ENCODE measurements around the gene BLNK. TPM values are rescaled to one million over a fixed set of nuclear protein-coding genes. Genes with fewer than 3 reads are reported as not detected.

Gene BLNK
- total RNA-seq, 4 donors from 2014 or later, result 0.27 to 2.4 (median 1.6) TPM

GRCh38 chr10:96252730-96253129 is 18.6 kb downstream of the BLNK start:
- Histone ChIP-seq H3K4me1 (peaks cover 0 to 2% (median 0%) of the 10 kb centered on the region in 3 donors), H3K27ac (no peak overlapping the region), H3K36me3 (no peaks in the 10 kb centered on the region), H3K27me3 (no peaks in the 10 kb centered on the region), H3K4me3 (no peak overlapping the region), H3K9me3 (no peaks in the 10 kb centered on the region)
- WGBS, 2 donors (ENCODE audit: low coverage in 1 of 2), result 83 to 100% methylated on average over 1 to 3 of the region's 5 CpGs
- ATAC-seq, result no peak
- TF ChIP-seq CTCF (IDR thresholded peaks at IDR 0.05), result no peak
- TF ChIP-seq POLR2AphosphoS5 (IDR thresholded peaks at IDR 0.05), result no peak
- no peak for TF ChIP-seq EP300 (IDR thresholded peaks at IDR 0.05)
- no peak for TF ChIP-seq POLR2A (IDR thresholded peaks at IDR 0.05)

- no peak for TF ChIP-seq CTCF (IDR thresholded peaks at IDR 0.05)
- TF ChIP-seq POLR2A (IDR thresholded peaks at IDR 0.05), result no peak
- no peak for TF ChIP-seq POLR2AphosphoS5 (IDR thresholded peaks at IDR 0.05)
- H3K4me3 ChIP-seq, result no peak overlapping the region
- no peaks in the 10 kb centered on the region for H3K36me3 ChIP-seq
- no peaks in the 10 kb centered on the region for H3K27me3 ChIP-seq
- H3K4me1 ChIP-seq, result no peaks in the 10 kb centered on the region
- no peaks in the 10 kb centered on the region for H3K9me3 ChIP-seq
- no peak for ATAC-seq
- 57% methylated on average over 1 of the region's 1 CpG; no CpG with 5 or more reads in 1 of the 2 donors for WGBS, 2 donors (ENCODE audit: low coverage in 1 of 2)
- no peak overlapping the region for H3K27ac ChIP-seq
Observed at GRCh38 chr10:96250349-96250748, 21.0 kb downstream of the BLNK start.

GRCh38 chr10:96249264-96249663 is 22.1 kb downstream of the BLNK start:
- H3K27ac ChIP-seq, result no peak overlapping the region
- no peaks in the 10 kb centered on the region for H3K27me3 ChIP-seq
- WGBS, 2 donors (ENCODE audit: low coverage in 1 of 2), result 88 to 100% methylated on average over 1 to 5 of the region's 5 CpGs
- H3K9me3 ChIP-seq, result no peaks in the 10 kb centered on the region
- TF ChIP-seq POLR2AphosphoS5 (IDR thresholded peaks at IDR 0.05) (no peak), CTCF (IDR thresholded peaks at IDR 0.05) (no peak), POLR2A (IDR thresholded peaks at IDR 0.05) (no peak), EP300 (IDR thresholded peaks at IDR 0.05) (no peak)
- ATAC-seq, result no peak
- H3K4me1 ChIP-seq, result no peaks in the 10 kb centered on the region
- H3K36me3 ChIP-seq, result no peaks in the 10 kb centered on the region
- H3K4me3 ChIP-seq, result no peak overlapping the region

GRCh38 chr10:96244354-96244753 is 27.0 kb downstream of the BLNK start:
- TF ChIP-seq POLR2A (IDR thresholded peaks at IDR 0.05) (no peak), CTCF (IDR thresholded peaks at IDR 0.05) (no peak), POLR2AphosphoS5 (IDR thresholded peaks at IDR 0.05) (no peak), EP300 (IDR thresholded peaks at IDR 0.05) (no peak)
- H3K4me3 ChIP-seq, result no peak overlapping the region
- H3K4me1 ChIP-seq, result no peaks in the 10 kb centered on the region
- WGBS, 2 donors (ENCODE audit: low coverage in 1 of 2), result 79 to 86% methylated on average over 3 to 5 of the region's 7 CpGs
- H3K27me3 ChIP-seq, result no peaks in the 10 kb centered on the region
- no peak overlapping the region for H3K27ac ChIP-seq
- H3K36me3 ChIP-seq, result no peaks in the 10 kb centered on the region
- no peak for ATAC-seq
- H3K9me3 ChIP-seq, result no peaks in the 10 kb centered on the region

GRCh38 chr10:96243296-96243695 is 28.1 kb downstream of the BLNK start:
- no peaks in the 10 kb centered on the region for H3K27me3 ChIP-seq
- no peaks in the 10 kb centered on the region for H3K36me3 ChIP-seq
- H3K9me3 ChIP-seq, result no peaks in the 10 kb centered on the region
- H3K4me1 ChIP-seq, result no peaks in the 10 kb centered on the region
- no peak overlapping the region for H3K4me3 ChIP-seq
- no peak for TF ChIP-seq POLR2A (IDR thresholded peaks at IDR 0.05)
- TF ChIP-seq CTCF (IDR thresholded peaks at IDR 0.05), result no peak
- no peak for TF ChIP-seq POLR2AphosphoS5 (IDR thresholded peaks at IDR 0.05)
- TF ChIP-seq EP300 (IDR thresholded peaks at IDR 0.05), result no peak
- 98 to 100% methylated on average over 2 to 4 of the region's 4 CpGs for WGBS, 2 donors (ENCODE audit: low coverage in 1 of 2)
- H3K27ac ChIP-seq, result no peak overlapping the region
- ATAC-seq, result no peak
